Prostate gland (tissue), 2 donors: ENCODE measurements around the gene FOXRED2.

Source experiments
- CTCF ChIP-seq, 4 experiments: fragments of 200-600 bp in 2 of 4; fragments of 450-650 bp in 2 of 4; sonication (generic) in 2 of 4; IDR thresholded peaks; 1 replicate in 3 of 4; 2 replicates in 1 of 4; pipeline ENCODE4 v1.5.1; 2016 to 2019; ENCODE audit warnings: antibody characterized with exemption in 4 of 4, mild to moderate bottlenecking in 2 of 4, moderate library complexity in 2 of 4
- POLR2A ChIP-seq: fragments of 450-650 bp; IDR thresholded peaks from one replicate; pipeline ENCODE4 v1.6.1; 2016; ENCODE audit warnings: antibody characterized with exemption, mild to moderate bottlenecking

GRCh38 chr22:36510966-36511881 is 4.4 kb upstream of the FOXRED2 start:
- no peak for TF ChIP-seq POLR2A
- TF ChIP-seq CTCF (IDR thresholded peaks at IDR 0.05), result peak in 2 of 4 experiments; percentile 43 to 51
